Caki2 (cell line): ENCODE results near the gene GBX2. TPM values are rescaled to one million over a fixed set of nuclear protein-coding genes. Genes with fewer than 3 reads are reported as not detected.
"Not testable (repeated sequence)": the region's sequence is repeated elsewhere in the genome, so short reads cannot be mapped to it uniquely, and the experiment has no call there.

Source experiments
- DNase-seq: peaks from one replicate; pipeline ENCODE4 v3.0.0-alpha.2; 2015; ENCODE audit warnings: low read depth
- in situ Hi-C: cut with HindIII; loops from 2 replicates; pipeline ENCODE4 v1.10.0; 2016; ENCODE audit warnings: low sequenced_read_pairs, low pct_unique_long_range_greater_than_20kb, mixed read lengths
- total RNA-seq: library from RNA; depleted of rRNA; stranded (reverse); fragments of >200 nt; shearing (Covaris generic); gene quantifications from 2 replicates; pipeline ENCODE4 v1.2.3, GENCODE V29; 2014; ENCODE audit warnings: low replicate concordance

GBX2 gene
- total RNA-seq, 1 experiment from 2014 or later = 2.9 TPM

- in situ Hi-C loops = no loop called here
These were observed 7.1 kb downstream of the GBX2 start for GRCh38 chr2:236161082-236161462.

DNA sequence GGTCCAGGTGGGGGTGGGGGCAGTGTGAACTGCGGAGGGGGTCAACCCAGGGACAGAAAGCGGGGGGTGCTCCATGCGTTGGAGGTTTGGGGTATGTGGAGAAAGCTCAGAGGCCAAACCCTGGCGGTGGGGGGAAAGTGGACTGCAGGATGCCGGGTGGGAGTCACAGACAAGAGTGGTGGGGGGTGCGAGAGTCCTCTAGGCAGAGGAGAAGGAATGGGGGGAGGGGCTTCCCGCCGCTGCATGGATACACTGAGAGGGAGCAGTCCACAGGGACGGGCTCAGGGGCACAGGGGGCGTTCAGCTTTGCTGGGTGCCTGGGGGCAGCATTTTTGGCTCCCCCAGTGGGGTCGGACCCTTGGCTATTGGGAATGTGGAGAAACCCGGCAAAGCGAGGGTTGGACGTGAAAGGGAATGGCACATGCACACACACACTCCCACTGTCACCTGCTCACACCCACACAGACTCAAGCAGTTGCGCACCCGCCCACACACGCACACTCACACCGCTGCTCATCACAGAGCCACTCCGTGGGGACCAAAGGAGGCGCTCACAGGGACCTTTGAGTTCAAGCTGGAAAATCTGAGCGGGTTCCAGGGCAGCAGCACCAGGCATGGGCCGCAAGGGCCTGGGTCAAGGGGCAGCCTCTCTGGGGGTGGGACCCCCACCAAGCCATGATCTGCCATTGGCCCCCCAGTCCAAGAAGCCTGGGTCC lies 7.7 kb downstream of the GBX2 start:
- in situ Hi-C loops = no loop called here
- no peak for DNase-seq

More at GRCh38 chr2:236161082-236161462, 7.1 kb downstream of the GBX2 start:
- DNase-seq = no peak

GRCh38 chr2:236159778-236160170 lies 8.4 kb downstream of the GBX2 start:
- in situ Hi-C loops = no loop called here
- DNase-seq = no peak

DNA sequence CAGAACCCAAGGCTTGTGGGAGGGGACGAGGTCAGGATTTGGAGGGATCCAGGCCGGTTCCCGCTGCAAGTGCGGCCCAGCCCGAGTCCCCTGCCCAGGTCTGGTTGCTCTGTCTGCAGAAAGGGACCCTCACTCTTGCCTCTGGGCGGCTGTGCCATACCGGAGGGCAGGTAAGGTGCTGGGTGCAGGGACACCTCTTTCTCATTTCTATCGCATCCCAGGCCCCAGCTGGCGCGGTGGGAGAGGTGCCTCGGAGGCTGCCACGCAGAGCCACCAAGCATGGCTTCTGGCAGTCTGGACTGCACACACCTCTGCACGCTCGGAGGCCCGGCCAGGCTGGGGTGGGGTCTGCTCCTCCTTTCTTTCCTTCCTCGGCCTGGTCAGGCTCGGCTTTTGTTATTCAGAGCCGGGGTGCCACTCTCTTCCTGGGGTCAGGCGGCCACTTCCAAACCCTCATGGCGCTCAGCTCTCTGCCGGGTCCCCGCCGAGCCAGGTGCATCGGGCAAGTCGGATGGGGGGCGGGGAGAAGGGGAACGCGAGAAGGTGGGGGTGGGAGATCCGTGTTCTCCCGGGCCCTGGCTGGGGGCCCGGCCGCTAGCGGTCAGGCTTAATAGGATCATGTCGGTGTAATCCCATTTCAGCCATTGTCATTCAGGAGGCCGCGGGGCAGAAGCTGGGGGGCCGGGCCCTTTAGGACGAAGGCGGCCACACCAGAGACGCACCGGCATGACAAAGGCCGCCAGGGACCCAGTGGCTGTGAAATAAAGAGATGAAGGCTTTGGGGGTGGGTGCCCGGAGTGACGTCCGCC lies 9.0 kb downstream of the GBX2 start:
- DNase-seq = no peak
- in situ Hi-C loops = no loop called here

DNA sequence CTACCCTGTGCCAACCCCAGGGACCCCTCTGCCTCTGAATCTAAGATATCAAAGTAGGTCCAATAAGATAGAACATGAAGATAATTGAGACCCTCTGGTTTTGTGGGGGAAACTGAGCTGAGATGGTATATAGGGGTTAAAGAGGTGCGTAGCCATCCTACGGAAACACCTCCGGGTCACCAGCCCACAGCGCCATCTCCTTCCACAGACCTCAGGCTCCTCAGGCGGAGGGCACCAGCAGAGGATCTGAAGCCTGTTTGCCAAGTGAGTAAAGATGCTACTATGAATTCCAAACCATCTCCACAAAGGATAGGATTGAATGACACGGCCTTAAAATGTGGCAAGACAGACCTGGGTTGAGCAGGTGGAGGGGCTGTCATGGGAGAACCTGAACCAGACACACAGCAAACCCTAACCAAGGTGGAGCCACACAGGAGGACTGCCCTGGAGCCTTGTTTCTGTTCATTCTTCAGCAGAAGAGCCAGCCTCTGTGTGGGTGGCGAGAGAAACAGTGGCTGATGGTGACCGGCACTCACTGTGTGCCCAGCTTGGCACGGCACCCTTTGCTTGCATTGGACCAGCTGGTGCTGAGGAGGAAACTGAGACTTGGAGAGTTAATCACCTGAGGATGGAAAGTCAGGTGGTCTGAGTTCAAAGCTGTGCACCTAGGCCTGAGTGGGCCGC lies 10.2 kb downstream of the GBX2 start:
- DNase-seq = no peak
- in situ Hi-C loops = no loop called here

- DNase-seq = no peak
- in situ Hi-C loops = no loop called here
These were observed 10.8 kb downstream of the GBX2 start for GRCh38 chr2:236157366-236157765.

- in situ Hi-C loops = no loop called here
- no peak for DNase-seq
These were observed 11.4 kb downstream of the GBX2 start for GRCh38 chr2:236156860-236157194.

DNA sequence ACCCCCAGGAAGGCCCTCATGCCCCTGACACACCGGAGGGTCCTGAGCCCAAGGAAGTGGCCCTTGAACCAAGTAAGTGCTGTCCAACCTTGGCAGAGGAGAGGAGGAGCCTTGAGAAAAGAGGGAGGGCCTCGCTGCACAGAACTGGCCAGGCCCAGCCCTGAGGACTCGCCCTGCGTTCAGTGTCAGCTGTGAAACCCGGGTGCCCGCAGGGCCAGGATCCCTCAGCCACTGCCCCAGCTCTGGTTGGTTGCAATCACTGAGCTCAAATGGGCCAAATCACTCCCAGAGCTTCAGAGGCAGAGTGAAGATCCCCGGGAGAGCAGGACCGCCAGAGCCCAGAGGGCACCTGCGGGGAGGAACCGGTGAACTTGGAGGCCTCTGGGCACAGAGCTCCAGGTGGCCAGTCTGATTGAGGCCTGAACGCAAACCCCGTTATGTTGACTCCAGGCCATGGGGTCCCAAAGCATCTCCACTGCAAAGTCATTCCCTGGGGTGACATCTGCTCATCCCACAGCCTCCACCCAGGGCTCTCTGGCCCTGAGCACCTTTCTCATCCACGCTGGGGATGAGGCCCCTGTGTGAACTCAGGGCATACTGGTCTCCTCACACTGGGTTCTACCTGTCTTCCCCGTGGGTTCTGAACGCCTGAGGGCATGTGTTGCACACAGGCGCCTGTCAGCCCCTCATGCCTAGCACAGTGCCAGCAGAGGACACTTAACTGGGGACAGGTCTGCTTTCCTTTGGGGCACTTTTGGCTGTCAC lies 11.9 kb downstream of the GBX2 start:
- DNase-seq = no peak
- in situ Hi-C loops = no loop called here

DNA sequence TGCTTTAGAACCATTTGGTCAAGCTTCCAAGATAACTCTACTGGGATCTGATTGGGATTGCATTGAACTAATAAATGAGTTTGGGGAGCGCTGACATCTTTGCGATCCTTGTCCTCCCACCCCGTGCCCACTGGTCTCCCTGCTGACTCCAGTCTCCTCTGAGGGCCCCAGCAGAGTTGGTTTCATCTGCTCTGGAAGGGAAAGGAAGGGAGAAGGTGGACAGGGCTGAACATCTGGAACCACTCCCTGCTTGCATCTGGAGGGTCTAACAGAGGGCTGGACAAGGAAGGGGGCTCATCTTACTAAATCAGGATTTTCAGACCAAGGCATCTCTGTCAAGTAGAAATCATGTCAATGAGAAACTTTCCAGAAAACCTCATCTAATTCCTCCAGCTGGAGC lies 12.8 kb downstream of the GBX2 start:
- in situ Hi-C loops = no loop called here
- no peak for DNase-seq

- DNase-seq = no peak
- in situ Hi-C loops = no loop called here
These were observed 21.8 kb downstream of the GBX2 start for GRCh38 chr2:236146436-236146835.

GRCh38 chr2:236143811-236144210 lies 24.4 kb downstream of the GBX2 start:
- no peak for DNase-seq
- in situ Hi-C loops = no loop called here

- DNase-seq, in situ Hi-C loops: not testable (repeated sequence)
These were observed 26.6 kb downstream of the GBX2 start for GRCh38 chr2:236141616-236142015.

- DNase-seq = no peak
- in situ Hi-C loops = no loop called here
These were observed 31.1 kb downstream of the GBX2 start for GRCh38 chr2:236137066-236137465.

DNA sequence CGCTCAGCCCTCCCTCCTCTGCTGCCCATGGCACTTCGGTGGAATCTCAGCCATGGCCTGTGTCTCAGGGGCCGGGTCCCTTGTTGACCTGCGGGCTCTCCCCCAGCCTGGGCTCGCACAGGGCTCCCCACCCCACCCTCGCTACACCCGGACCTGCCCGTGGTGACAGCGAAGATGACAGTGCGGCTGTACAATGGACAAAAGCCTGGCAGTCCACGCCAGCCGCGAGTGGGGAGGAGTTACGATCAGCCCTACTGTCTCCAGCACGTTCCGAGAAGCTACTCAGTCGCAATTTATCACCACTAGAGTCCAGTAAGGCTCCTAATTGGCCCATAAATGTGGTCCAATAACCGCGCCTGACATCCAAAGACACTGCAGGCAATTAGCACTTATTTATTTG lies 31.6 kb downstream of the GBX2 start:
- in situ Hi-C loops = no loop called here

DNA sequence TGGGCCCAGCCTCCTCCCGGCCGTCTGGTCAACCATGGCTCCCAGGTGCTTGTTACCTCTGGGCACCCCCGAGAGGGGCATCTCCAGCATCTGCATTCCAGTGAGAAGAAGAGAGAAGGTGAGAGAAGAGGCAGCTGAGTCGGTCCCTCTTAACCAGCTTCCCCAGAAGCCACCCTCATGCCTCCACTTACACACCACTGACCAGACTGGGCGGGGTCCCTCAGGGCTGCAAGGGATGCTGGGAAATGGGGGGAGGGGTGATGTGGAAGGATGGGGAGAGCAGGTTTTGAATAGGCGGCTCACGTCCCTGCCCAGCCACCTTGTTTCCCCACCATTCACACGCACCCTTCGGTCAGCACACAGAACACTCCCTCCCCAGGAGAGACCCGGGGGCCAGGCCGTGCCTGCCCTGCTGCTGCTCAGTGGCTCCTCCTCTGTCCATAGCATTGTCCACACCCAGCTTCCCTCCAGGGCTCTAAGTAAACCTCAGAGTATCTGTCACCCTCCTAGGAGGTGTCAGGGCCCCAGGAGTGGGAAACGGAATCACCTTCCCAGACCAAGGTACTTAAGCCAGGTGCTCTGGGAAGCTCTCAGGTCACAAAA lies 34.7 kb downstream of the GBX2 start:
- in situ Hi-C loops = no loop called here
- no peak for DNase-seq

More for the DNA sequence above, 31.6 kb downstream of the GBX2 start:
- DNase-seq = no peak

- in situ Hi-C loops = no loop called here
- no peak for DNase-seq
These were observed 37.0 kb downstream of the GBX2 start for GRCh38 chr2:236131073-236131692.

GRCh38 chr2:236130349-236130998 lies 37.7 kb downstream of the GBX2 start:
- DNase-seq = no peak
- in situ Hi-C loops = no loop called here
